ENCODE measurements around the gene PGS1. TPM values are rescaled to one million over a fixed set of nuclear protein-coding genes. Genes with fewer than 3 reads are reported as not detected.

Gene PGS1
- total and polyA plus RNA-seq, 2 of the 8 experiments (the other 6 are each of a cell fraction or from before 2014, with no cell fraction given) = 46.7 to 60.0 TPM

GRCh38 chr17:78362671-78363070, 15.8 kb upstream of the PGS1 start (continued):
- TF ChIP-seq CHD7 (IDR thresholded peaks at IDR 0.05; ENCODE audit: insufficient replicate concordance, low read length) (no peak), FOSL1 (IDR thresholded peaks at IDR 0.05; ENCODE audit: insufficient read depth, low read depth, low read length) (no peak), CTCF (IDR thresholded peaks at IDR 0.05; ENCODE audit: control extremely low read depth in 1 of 3, insufficient read depth in 1 of 3, low read depth in 1 of 3, low read length in 3 of 3) (peak; percentile 14 to 63 (median 57); a peak in 3 of 4 replicates), SP2 (IDR thresholded peaks at IDR 0.05; ENCODE audit: low read length) (no peak)
